Immature natural killer cell (primary cell): ENCODE data around the gene AOAH. TPM values are rescaled to one million over a fixed set of nuclear protein-coding genes. Genes with fewer than 3 reads are reported as not detected.

ENCODE experiments used
- DNase-seq, 3 donors: peaks; one replicate each; pipeline ENCODE4 v3.0.0; 2022; ENCODE audit warnings: mixed read lengths in 1 of 3
- H3K27ac Mint-ChIP-seq, 6 donors: one replicate each; pipeline ENCODE4 v1.8.0; 2020; ENCODE audit warnings: mixed read lengths in 6 of 6, mild to moderate bottlenecking in 5 of 6, inconsistent platforms in 4 of 6, moderate library complexity in 3 of 6
- H3K27me3 Mint-ChIP-seq, 3 donors: one replicate each; pipeline ENCODE4 v1.8.0; 2020 to 2021; ENCODE audit warnings: low read depth in 3 of 3, mild to moderate bottlenecking in 3 of 3, mixed read lengths in 3 of 3, moderate library complexity in 3 of 3, inconsistent platforms in 1 of 3
- H3K36me3 Mint-ChIP-seq, 3 donors: one replicate each; pipeline ENCODE4 v1.8.0; 2020; ENCODE audit warnings: mixed read lengths in 3 of 3, inconsistent platforms in 2 of 3, mild to moderate bottlenecking in 2 of 3
- H3K4me1 Mint-ChIP-seq, 2 donors: one replicate each; pipeline ENCODE4 v1.8.0; 2020; ENCODE audit warnings: inconsistent platforms in 2 of 2, mild to moderate bottlenecking in 2 of 2, mixed read lengths in 2 of 2, moderate library complexity in 1 of 2
- H3K4me3 Mint-ChIP-seq, 5 donors: one replicate each; pipeline ENCODE4 v1.8.0; 2020; ENCODE audit warnings: mild to moderate bottlenecking in 5 of 5, mixed read lengths in 5 of 5, inconsistent platforms in 3 of 5, moderate library complexity in 3 of 5
- H3K9me3 Mint-ChIP-seq, 6 donors: one replicate each; pipeline ENCODE4 v1.8.0; 2020; ENCODE audit warnings: mild to moderate bottlenecking in 6 of 6, mixed read lengths in 6 of 6, inconsistent platforms in 4 of 6, moderate library complexity in 3 of 6
- polyA plus RNA-seq, 3 donors: library from polyadenylated mRNA; unstranded; fragments of 300-500 nt; fragmentation: Illumina TruSeq; gene quantifications; one replicate each; pipeline ENCODE4 v1.2.3, GENCODE V29; 2021

The AOAH gene
- polyA plus RNA-seq, 3 donors from 2014 or later, result 288 to 385 (median 331) TPM

GRCh38 chr7:36642414-36642813 lies 81.9 kb downstream of the AOAH start:
- peak overlapping the region in 4 of 5 donors; percentile 17 to 50 (median 42) for H3K4me3 Mint-ChIP-seq
- peaks cover 99 to 100% of the 10 kb centered on the region in 2 donors for H3K4me1 Mint-ChIP-seq

GRCh38 chr7:36642010-36642409 lies 82.3 kb downstream of the AOAH start:
- H3K27ac Mint-ChIP-seq, result peak overlapping the region; percentile 87 to 96 (median 94)
- H3K4me1 Mint-ChIP-seq, result peaks cover 99 to 100% of the 10 kb centered on the region in 2 donors
- H3K36me3 Mint-ChIP-seq, result peaks cover 34 to 51% (median 35%) of the 10 kb centered on the region in 3 donors
- H3K4me3 Mint-ChIP-seq, result peak overlapping the region in 1 of 5 donors; percentile 1
- DNase-seq, result no peak
- H3K9me3 Mint-ChIP-seq, result no peaks in the 10 kb centered on the region
- H3K27me3 Mint-ChIP-seq, result peaks cover 3 to 6% (median 5%) of the 10 kb centered on the region in 3 donors

More at GRCh38 chr7:36642414-36642813, 81.9 kb downstream of the AOAH start:
- Mint-ChIP-seq H3K9me3 (no peaks in the 10 kb centered on the region), H3K36me3 (peaks cover 34 to 52% (median 37%) of the 10 kb centered on the region in 3 donors), H3K27me3 (peaks cover 4 to 6% (median 5%) of the 10 kb centered on the region in 3 donors), H3K27ac (peak overlapping the region; percentile 84 to 91 (median 88))
- peak in 1 of 3 donors; percentile 13 for DNase-seq

- Mint-ChIP-seq H3K27me3 (peaks cover 3 to 12% (median 5%) of the 10 kb centered on the region in 3 donors), H3K9me3 (no peaks in the 10 kb centered on the region), H3K27ac (peak overlapping the region; percentile 87 to 96 (median 94)), H3K4me1 (peaks cover 92 to 100% of the 10 kb centered on the region in 2 donors), H3K4me3 (peak overlapping the region in 3 of 5 donors; percentile 26 to 86 (median 78)), H3K36me3 (peaks cover 38 to 53% (median 43%) of the 10 kb centered on the region in 3 donors)
- DNase-seq, result no peak
Measured at GRCh38 chr7:36640682-36641081, 83.6 kb downstream of the AOAH start.

DNA sequence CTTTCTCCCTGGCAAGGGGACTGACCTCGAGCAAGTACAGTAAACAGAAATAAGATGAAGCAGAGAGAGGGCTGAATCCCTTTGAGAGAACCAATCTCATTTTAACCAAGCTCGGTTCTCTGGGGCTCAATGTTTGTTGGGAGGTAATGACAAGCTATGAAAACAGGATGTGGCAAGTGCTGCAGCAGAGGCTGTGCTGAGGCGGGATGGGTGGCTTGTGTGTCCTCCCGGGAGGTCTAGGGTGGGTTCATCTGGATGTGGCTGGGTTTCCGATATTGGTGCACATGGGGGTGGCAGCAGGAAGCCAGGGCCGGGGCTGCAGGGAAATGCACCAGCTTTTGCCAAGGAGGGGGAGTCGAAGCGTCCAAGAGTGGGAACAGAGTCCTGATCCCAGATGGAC lies 84.5 kb downstream of the AOAH start:
- H3K4me3 Mint-ChIP-seq, result peak overlapping the region; percentile 68 to 86 (median 74)
- peak overlapping the region; percentile 87 to 96 (median 94) for H3K27ac Mint-ChIP-seq
- no peaks in the 10 kb centered on the region for H3K9me3 Mint-ChIP-seq
- peaks cover 85 to 100% of the 10 kb centered on the region in 2 donors for H3K4me1 Mint-ChIP-seq
- H3K27me3 Mint-ChIP-seq, result peaks cover 3 to 15% (median 5%) of the 10 kb centered on the region in 3 donors
- peak; percentile 55 to 71 (median 69) for DNase-seq
- peaks cover 44 to 61% (median 46%) of the 10 kb centered on the region in 3 donors for H3K36me3 Mint-ChIP-seq

GRCh38 chr7:36638586-36639263 lies 85.6 kb downstream of the AOAH start:
- Mint-ChIP-seq H3K36me3 (peaks cover 40 to 68% (median 46%) of the 10 kb centered on the region in 3 donors), H3K27me3 (peaks cover 3 to 15% (median 5%) of the 10 kb centered on the region in 3 donors), H3K4me3 (peak overlapping the region; percentile 36 to 86 (median 69)), H3K4me1 (peaks cover 79 to 99% of the 10 kb centered on the region in 2 donors), H3K9me3 (no peaks in the 10 kb centered on the region), H3K27ac (peak overlapping the region; percentile 87 to 96 (median 94))
- no peak for DNase-seq

- peak in 2 of 3 donors; percentile 23 to 27 for DNase-seq
- H3K4me3 Mint-ChIP-seq, result peak overlapping the region; percentile 8 to 74 (median 69)
- peak overlapping the region; percentile 87 to 96 (median 94) for H3K27ac Mint-ChIP-seq
- H3K9me3 Mint-ChIP-seq, result no peaks in the 10 kb centered on the region
- H3K4me1 Mint-ChIP-seq, result peaks cover 78 to 99% of the 10 kb centered on the region in 2 donors
- peaks cover 3 to 15% (median 5%) of the 10 kb centered on the region in 3 donors for H3K27me3 Mint-ChIP-seq
- peaks cover 35 to 67% (median 44%) of the 10 kb centered on the region in 3 donors for H3K36me3 Mint-ChIP-seq
Measured at GRCh38 chr7:36638140-36638539, 86.2 kb downstream of the AOAH start.

DNA sequence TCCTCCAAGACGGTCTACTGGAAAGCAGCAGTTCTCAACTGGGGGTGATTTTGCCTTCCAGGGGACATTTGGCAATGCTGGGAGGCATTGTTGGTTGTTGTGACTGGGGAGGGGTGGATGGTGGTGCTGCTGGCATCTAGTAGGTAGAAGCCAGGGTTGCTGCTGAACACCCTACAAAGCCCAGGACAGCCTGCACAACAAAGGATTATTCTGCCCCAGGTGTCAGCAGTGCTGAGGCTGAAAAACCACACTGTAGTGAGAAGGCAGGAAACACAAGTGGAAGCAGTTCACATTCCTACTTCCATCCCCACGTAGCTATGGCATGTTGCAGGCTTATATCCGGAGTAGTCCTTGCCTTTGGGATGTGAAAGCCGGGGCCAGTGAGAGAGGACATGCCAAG lies 86.9 kb downstream of the AOAH start:
- H3K36me3 Mint-ChIP-seq, result peaks cover 37 to 68% (median 47%) of the 10 kb centered on the region in 3 donors
- peaks cover 75 to 98% of the 10 kb centered on the region in 2 donors for H3K4me1 Mint-ChIP-seq
- no peaks in the 10 kb centered on the region for H3K9me3 Mint-ChIP-seq
- no peak for DNase-seq
- H3K27me3 Mint-ChIP-seq, result peaks cover 3 to 19% (median 5%) of the 10 kb centered on the region in 3 donors
- peak overlapping the region; percentile 87 to 96 (median 94) for H3K27ac Mint-ChIP-seq
- peak overlapping the region in 2 of 5 donors; percentile 38 to 74 for H3K4me3 Mint-ChIP-seq

- Mint-ChIP-seq H3K27me3 (peaks cover 3 to 18% (median 5%) of the 10 kb centered on the region in 3 donors), H3K4me1 (peaks cover 73 to 97% of the 10 kb centered on the region in 2 donors), H3K36me3 (peaks cover 48 to 78% (median 60%) of the 10 kb centered on the region in 3 donors), H3K27ac (peak overlapping the region; percentile 13 to 95 (median 92)), H3K4me3 (no peak overlapping the region), H3K9me3 (no peaks in the 10 kb centered on the region)
- no peak for DNase-seq
Measured at GRCh38 chr7:36636126-36636525, 88.2 kb downstream of the AOAH start.

DNA sequence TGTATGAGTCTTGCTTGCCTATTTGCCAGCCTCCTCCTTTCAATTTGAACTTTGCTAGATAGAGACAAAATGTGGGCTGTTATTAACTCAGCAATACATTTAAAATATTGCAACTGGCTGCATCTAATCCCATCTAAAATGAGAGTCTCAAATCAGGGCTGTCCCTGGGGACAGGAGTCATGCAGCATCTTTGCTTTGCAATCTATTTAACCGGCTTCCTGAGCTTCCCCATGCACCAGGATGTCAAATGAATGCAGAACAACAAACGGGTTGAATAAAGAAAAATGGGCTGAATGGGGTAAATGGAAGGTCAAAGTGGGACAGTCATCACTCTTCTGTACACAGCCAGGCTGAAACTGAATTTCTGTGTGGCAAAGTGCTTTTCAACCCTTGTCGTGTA lies 89.2 kb downstream of the AOAH start:
- no peak for DNase-seq
- Mint-ChIP-seq H3K9me3 (no peaks in the 10 kb centered on the region), H3K4me3 (no peak overlapping the region), H3K27me3 (peaks cover 3 to 18% (median 5%) of the 10 kb centered on the region in 3 donors), H3K4me1 (peaks cover 67 to 92% of the 10 kb centered on the region in 2 donors), H3K27ac (peak overlapping the region; percentile 16 to 95 (median 76)), H3K36me3 (peaks cover 56 to 85% (median 64%) of the 10 kb centered on the region in 3 donors)

- Mint-ChIP-seq H3K4me3 (no peak overlapping the region), H3K4me1 (peaks cover 61 to 89% of the 10 kb centered on the region in 2 donors), H3K36me3 (peaks cover 45 to 89% (median 68%) of the 10 kb centered on the region in 3 donors), H3K27me3 (peaks cover 0 to 16% (median 2%) of the 10 kb centered on the region in 3 donors), H3K27ac (peak overlapping the region; percentile 37 to 92 (median 83)), H3K9me3 (no peaks in the 10 kb centered on the region)
- no peak for DNase-seq
Measured at GRCh38 chr7:36633377-36633776, 90.9 kb downstream of the AOAH start.

GRCh38 chr7:36630112-36630650 lies 94.1 kb downstream of the AOAH start:
- H3K4me1 Mint-ChIP-seq, result peaks cover 61 to 87% of the 10 kb centered on the region in 2 donors
- H3K27ac Mint-ChIP-seq, result peak overlapping the region; percentile 20 to 81 (median 64)

DNA sequence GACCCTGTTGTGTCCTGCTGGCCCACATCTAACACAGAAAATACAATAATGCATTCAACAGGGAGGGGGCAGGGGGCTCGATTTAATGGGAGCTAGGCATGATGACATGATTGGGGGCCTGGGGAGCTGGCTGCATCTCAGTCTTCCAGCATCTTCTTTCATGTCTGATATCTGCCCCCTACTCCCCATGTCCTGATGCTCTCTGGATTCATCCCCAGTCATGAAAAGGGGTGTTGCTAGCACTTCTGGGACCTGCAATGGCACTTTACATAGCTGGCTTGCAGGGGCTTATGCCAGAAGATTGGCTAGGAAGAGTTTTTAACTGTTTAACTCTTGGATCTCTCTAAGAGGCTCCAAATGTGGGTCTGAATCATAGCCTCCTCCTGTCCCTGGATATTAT lies 94.9 kb downstream of the AOAH start:
- H3K36me3 Mint-ChIP-seq, result peaks cover 37 to 85% (median 54%) of the 10 kb centered on the region in 3 donors

More at GRCh38 chr7:36630112-36630650, 94.1 kb downstream of the AOAH start:
- DNase-seq, result no peak
- Mint-ChIP-seq H3K9me3 (no peaks in the 10 kb centered on the region), H3K27me3 (peaks cover 0 to 12% (median 10%) of the 10 kb centered on the region in 3 donors), H3K36me3 (peaks cover 37 to 89% (median 58%) of the 10 kb centered on the region in 3 donors), H3K4me3 (no peak overlapping the region)

DNA sequence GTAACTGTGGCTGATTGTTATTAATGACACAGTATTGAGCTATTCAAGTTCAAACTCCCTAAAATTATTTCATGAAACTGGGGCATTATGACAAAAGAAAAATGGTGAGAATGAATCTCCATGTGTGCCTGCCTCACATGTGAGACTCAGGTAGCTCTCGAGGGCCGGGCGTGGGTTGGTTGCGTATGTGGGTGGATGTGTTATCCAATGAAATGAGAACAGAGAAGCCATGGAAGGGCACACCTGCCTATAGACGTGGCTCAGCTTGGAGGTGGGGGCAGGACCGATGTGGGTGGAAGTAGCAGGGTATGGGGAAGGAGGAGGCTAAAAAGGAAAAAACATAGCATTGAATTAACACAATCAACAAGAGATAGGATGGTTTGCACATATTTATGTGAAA lies 96.5 kb downstream of the AOAH start:
- no peak overlapping the region for H3K4me3 Mint-ChIP-seq
- H3K27ac Mint-ChIP-seq, result peak overlapping the region; percentile 25 to 94 (median 70)
- no peak for DNase-seq
- H3K27me3 Mint-ChIP-seq, result peaks cover 0 to 15% (median 13%) of the 10 kb centered on the region in 3 donors
- no peaks in the 10 kb centered on the region for H3K9me3 Mint-ChIP-seq
- peaks cover 74 to 89% of the 10 kb centered on the region in 2 donors for H3K4me1 Mint-ChIP-seq
- peaks cover 37 to 82% (median 52%) of the 10 kb centered on the region in 3 donors for H3K36me3 Mint-ChIP-seq

More for the DNA sequence above, 94.9 kb downstream of the AOAH start:
- peaks cover 67 to 88% of the 10 kb centered on the region in 2 donors for H3K4me1 Mint-ChIP-seq
- no peaks in the 10 kb centered on the region for H3K9me3 Mint-ChIP-seq
- H3K27ac Mint-ChIP-seq, result peak overlapping the region; percentile 20 to 81 (median 76)
- H3K4me3 Mint-ChIP-seq, result no peak overlapping the region
- peaks cover 0 to 15% (median 12%) of the 10 kb centered on the region in 3 donors for H3K27me3 Mint-ChIP-seq
- no peak for DNase-seq
